Measurements from ENCODE around the gene SPAG16.

- TF ChIP-seq CTCF (IDR thresholded peaks at IDR 0.05) (no peak), POLR2A (IDR thresholded peaks at IDR 0.05) (no peak)
These were observed 1126.0 kb downstream of the SPAG16 start for GRCh38 chr2:214410128-214410775.
